Measurements from ENCODE around the gene ZNF611. TPM values are rescaled to one million over a fixed set of nuclear protein-coding genes. Genes with fewer than 3 reads are reported as not detected.

The ZNF611 gene
- total RNA-seq, 4 donors from 2014 or later = 4.9 to 8.7 (median 7.9) TPM

DNA sequence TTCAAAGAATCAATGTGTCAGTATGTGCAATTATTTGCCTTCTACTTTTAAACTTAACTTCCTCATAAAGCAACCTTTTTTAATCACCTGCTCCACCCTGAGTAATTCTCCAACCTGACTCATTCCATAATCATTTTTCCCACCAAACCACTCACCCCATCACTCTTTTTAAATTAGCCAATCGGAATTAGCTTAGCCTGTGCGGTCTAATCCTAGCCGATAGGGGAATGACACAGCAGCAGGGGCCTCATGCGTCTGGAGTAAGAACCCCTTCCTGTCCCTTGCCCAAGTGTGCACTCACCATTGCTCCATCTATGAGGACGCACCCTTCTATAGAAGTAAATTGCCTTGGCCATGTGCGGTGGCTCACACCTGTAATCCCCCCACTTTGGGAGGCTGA is 69.3 kb downstream of the ZNF611 start:
- Histone ChIP-seq H3K4me3 (no peak overlapping the region), H3K27ac (peak overlapping the region in 2 of 4 donors; percentile 61 to 70), H3K27me3 (no peaks in the 10 kb centered on the region), H3K36me3 (peaks cover 0 to 60% (median 0%) of the 10 kb centered on the region in 3 donors), H3K9me3 (peaks cover 0 to 16% (median 0%) of the 10 kb centered on the region in 3 donors), H3K4me1 (peaks cover 0 to 10% (median 0%) of the 10 kb centered on the region in 3 donors)
- intact Hi-C loops (cut with DNase I) = no loop called here
- WGBS, 2 donors = 77 to 83% methylated on average over 2 to 6 of the region's 6 CpGs
- no peak for TF ChIP-seq POLR2A (IDR thresholded peaks at IDR 0.05)
- TF ChIP-seq, protein P1, sequence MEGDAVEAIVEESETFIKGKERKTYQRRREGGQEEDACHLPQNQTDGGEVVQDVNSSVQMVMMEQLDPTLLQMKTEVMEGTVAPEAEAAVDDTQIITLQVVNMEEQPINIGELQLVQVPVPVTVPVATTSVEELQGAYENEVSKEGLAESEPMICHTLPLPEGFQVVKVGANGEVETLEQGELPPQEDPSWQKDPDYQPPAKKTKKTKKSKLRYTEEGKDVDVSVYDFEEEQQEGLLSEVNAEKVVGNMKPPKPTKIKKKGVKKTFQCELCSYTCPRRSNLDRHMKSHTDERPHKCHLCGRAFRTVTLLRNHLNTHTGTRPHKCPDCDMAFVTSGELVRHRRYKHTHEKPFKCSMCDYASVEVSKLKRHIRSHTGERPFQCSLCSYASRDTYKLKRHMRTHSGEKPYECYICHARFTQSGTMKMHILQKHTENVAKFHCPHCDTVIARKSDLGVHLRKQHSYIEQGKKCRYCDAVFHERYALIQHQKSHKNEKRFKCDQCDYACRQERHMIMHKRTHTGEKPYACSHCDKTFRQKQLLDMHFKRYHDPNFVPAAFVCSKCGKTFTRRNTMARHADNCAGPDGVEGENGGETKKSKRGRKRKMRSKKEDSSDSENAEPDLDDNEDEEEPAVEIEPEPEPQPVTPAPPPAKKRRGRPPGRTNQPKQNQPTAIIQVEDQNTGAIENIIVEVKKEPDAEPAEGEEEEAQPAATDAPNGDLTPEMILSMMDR (IDR thresholded peaks at IDR 0.05) = no peak
- DNase-seq = no peak

DNA sequence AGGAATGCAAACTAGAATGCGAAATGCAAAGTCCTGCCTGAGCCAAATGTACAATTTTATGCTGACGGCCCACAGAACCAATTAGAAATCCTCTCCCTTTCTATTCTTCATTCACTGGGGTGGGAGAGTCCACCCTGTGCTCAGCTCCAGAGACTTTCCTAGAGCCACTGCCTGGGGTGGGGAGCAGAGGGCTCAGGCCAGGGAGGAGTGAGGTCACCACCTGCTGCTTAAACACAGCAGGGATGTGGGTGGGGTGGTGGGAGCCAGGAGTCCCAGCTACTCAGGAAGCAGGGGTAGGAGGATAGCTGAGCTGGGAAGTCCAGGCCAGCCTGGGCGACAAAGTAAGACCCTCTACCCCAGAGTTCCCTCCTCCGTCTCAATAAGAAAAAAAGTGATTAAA is 69.8 kb downstream of the ZNF611 start:
- Histone ChIP-seq H3K36me3 (peaks cover 0 to 64% (median 0%) of the 10 kb centered on the region in 3 donors), H3K4me3 (no peak overlapping the region), H3K27me3 (no peaks in the 10 kb centered on the region), H3K4me1 (peaks cover 0 to 10% (median 0%) of the 10 kb centered on the region in 3 donors), H3K27ac (peak overlapping the region; percentile 17 to 70 (median 58)), H3K9me3 (peaks cover 0 to 11% (median 0%) of the 10 kb centered on the region in 3 donors)
- no peak for TF ChIP-seq POLR2A (IDR thresholded peaks at IDR 0.05)
- TF ChIP-seq, protein P1 (IDR thresholded peaks at IDR 0.05) = no peak
- no peak for DNase-seq
- WGBS, 2 donors = 93 to 98% methylated on average over 4 of the region's 4 CpGs
- intact Hi-C loops (cut with DNase I) = no loop called here

DNA sequence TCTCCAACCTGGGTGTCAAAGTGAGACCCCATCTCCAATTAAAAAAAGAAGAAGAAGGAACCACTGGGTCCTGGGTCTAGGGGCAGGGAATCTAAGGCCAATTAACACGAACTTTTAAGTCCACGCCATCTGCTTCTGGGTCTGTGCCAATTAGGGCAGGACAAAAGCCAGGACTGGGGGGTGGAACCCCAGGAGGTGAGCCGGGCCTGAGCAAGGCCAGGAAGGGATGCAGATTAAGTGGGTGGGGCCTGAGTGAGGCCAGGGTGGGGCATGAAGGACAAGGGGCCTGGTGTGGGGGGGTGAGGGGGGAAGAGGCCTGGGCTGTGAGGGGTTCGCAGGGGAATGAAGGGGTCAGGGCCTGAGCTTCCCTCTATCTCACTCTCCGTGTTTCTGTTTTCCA is 70.4 kb downstream of the ZNF611 start:
- Histone ChIP-seq H3K9me3 (peaks cover 0 to 10% (median 0%) of the 10 kb centered on the region in 3 donors), H3K27me3 (no peaks in the 10 kb centered on the region), H3K4me1 (peaks cover 0 to 10% (median 0%) of the 10 kb centered on the region in 3 donors), H3K4me3 (no peak overlapping the region), H3K27ac (peak overlapping the region in 3 of 4 donors; percentile 54 to 70 (median 61)), H3K36me3 (peaks cover 0 to 67% (median 0%) of the 10 kb centered on the region in 3 donors)
- intact Hi-C loops (cut with DNase I) = no loop called here
- no peak for DNase-seq
- TF ChIP-seq, protein P1 (IDR thresholded peaks at IDR 0.05) = no peak
- no peak for TF ChIP-seq POLR2A (IDR thresholded peaks at IDR 0.05)
- WGBS, 2 donors = 74 to 76% methylated on average over 4 to 5 of the region's 5 CpGs

DNA sequence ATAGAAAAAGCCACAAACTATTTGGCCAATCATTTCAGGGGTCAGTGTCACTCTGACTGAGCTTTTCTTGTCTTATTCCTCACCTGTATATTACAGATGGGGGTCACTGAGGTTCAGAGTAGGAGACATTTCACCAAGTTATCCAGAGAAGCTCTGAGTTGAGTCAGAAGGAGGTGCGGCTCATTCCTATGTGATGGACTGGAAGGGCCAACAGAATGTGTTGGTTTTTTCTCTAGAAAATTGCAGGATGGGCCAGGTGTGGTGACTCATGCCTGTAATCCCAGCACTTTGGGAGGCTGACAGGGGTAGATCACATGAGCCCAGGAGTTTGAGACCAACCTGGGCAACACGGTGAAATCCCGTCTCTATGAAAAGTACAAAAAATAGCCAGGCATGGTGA is 72.2 kb downstream of the ZNF611 start:
- TF ChIP-seq, protein P1 (IDR thresholded peaks at IDR 0.05) = no peak
- no peak for TF ChIP-seq POLR2A (IDR thresholded peaks at IDR 0.05)
- Histone ChIP-seq H3K4me1 (peaks cover 0 to 10% (median 0%) of the 10 kb centered on the region in 3 donors), H3K27me3 (no peaks in the 10 kb centered on the region), H3K4me3 (no peak overlapping the region), H3K9me3 (peaks cover 0 to 20% (median 0%) of the 10 kb centered on the region in 3 donors), H3K27ac (no peak overlapping the region), H3K36me3 (peaks cover 0 to 74% (median 0%) of the 10 kb centered on the region in 3 donors)
- intact Hi-C loops (cut with DNase I) = no loop called here
- DNase-seq = no peak
- 67 to 95% methylated on average over 3 of the region's 3 CpGs for WGBS, 2 donors

DNA sequence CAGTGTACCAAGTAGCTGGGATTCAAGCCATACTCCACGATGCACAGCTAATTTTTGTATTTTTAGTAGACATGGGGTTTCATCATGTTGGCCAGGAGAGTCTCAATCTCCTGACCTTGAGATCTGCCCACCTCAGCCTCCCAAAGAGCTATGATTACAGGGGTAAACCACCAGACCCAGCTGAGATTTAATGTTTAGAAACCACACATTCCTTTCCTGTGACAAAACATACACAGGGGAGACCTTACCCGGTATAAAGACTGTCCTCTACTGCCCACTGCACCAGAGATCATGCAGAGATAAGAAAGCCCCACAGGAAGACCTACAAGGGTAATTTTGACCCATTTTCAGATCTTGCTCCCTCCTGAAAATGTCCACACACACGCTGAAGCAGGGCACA is 73.9 kb downstream of the ZNF611 start:
- TF ChIP-seq, protein P1 (IDR thresholded peaks at IDR 0.05) = no peak
- TF ChIP-seq POLR2A (IDR thresholded peaks at IDR 0.05) = no peak
- H3K27ac ChIP-seq = no peak overlapping the region
- peaks cover 0 to 25% (median 0%) of the 10 kb centered on the region in 3 donors for H3K9me3 ChIP-seq
- WGBS, 2 donors = 58 to 69% methylated on average over 3 of the region's 3 CpGs
- intact Hi-C loops (cut with DNase I) = no loop called here
- H3K36me3 ChIP-seq = peaks cover 0 to 90% (median 0%) of the 10 kb centered on the region in 3 donors
- H3K27me3 ChIP-seq = no peaks in the 10 kb centered on the region
- H3K4me1 ChIP-seq = peaks cover 0 to 10% (median 0%) of the 10 kb centered on the region in 3 donors
- no peak overlapping the region for H3K4me3 ChIP-seq
- no peak for DNase-seq
